ENCODE results near the gene KLHL1. TPM values are rescaled to one million over a fixed set of nuclear protein-coding genes. Genes with fewer than 3 reads are reported as not detected.

Gene KLHL1
- total RNA-seq, 3 donors from 2014 or later (not counting 1 experiment from before 2014, with no cell fraction given): not detected

Other genes with a start within 250 kb of the KLHL1 start
- not detected for gene ATXN8OS, start 626 bp downstream of the KLHL1 start, total RNA-seq

Measured in natural killer cell (primary cell).